ENCODE data around the gene PKMYT1.

- no peak for TF ChIP-seq CTCF (IDR thresholded peaks at IDR 0.05; ENCODE audit: low read depth, low read length, poor library complexity, severe bottlenecking)
- no peak for TF ChIP-seq EZH2phosphoT487 (IDR thresholded peaks at IDR 0.05; ENCODE audit: borderline replicate concordance, low read length)
These were observed 39.5 kb upstream of the PKMYT1 start for GRCh38 chr16:3019594-3020246.

All from DOHH2 (cell line).